ENCODE results near the gene KRTAP16-1.
"Not testable (repeated sequence)": the region's sequence is repeated elsewhere in the genome, so short reads cannot be mapped to it uniquely, and the experiment has no call there.

KRTAP16-1 gene, protein sequence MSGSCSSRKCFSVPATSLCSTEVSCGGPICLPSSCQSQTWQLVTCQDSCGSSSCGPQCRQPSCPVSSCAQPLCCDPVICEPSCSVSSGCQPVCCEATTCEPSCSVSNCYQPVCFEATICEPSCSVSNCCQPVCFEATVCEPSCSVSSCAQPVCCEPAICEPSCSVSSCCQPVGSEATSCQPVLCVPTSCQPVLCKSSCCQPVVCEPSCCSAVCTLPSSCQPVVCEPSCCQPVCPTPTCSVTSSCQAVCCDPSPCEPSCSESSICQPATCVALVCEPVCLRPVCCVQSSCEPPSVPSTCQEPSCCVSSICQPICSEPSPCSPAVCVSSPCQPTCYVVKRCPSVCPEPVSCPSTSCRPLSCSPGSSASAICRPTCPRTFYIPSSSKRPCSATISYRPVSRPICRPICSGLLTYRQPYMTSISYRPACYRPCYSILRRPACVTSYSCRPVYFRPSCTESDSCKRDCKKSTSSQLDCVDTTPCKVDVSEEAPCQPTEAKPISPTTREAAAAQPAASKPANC

DNA sequence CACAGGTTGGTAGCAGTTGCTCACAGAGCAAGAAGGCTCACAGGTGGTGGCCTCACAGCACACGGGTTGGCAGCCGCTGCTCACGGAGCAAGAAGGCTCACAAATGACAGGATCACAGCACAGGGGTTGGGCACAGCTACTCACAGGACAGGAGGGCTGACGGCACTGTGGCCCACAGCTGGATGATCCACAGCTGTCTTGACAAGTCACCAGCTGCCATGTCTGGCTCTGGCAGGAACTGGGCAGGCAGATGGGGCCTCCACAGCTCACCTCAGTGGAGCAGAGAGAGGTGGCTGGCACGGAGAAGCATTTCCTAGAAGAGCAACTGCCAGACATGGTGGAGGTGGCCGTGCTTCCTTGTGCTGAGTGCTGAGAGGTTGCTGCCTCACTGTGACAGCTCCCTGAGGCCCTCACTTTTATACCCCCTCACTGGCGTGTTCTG is at the start of gene KRTAP16-1:
KRTAP16-1 (minus strand) TSS at position 392 of the 442 bp plus-strand sequence; CDS start at position 336, 56 bp downstream.
- Mint-ChIP-seq H3K4me3 (peak within 1 kb of the TSS; percentile 55), H3K27ac (peak within 1 kb of the TSS; percentile 42), H3K27me3 (ENCODE audit: low read depth) (peaks cover 4% of the 10 kb centered on the region), H3K9me3 (no peaks in the 10 kb centered on the region), H3K36me3 (ENCODE audit: low read depth) (no peaks in the 10 kb centered on the region), H3K4me1 (ENCODE audit: low read depth) (peaks cover 27% of the 10 kb centered on the region)
- DNase-seq (ENCODE audit: low spot score): no peak

DNA sequence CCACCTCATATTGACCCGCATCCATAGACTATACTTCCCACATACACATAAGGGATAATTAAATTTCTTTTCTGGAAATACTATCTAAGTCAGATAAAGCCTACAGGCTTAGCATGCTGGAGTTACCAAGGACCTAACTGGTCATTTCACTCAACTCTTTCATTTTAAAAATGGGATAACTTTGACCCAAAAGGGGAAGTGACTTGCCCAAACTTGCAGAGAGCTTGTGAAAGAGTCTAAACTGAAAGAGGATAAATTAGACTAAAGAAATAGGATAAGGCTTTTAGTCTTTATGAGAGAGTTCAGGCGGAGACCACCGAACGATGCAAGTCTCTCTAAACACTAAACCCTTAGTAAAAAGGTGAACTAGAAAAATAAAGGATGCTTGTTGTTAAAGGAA is 45.4 kb upstream of the KRTAP16-1 start:
- H3K4me1 Mint-ChIP-seq (ENCODE audit: low read depth): peaks cover 3% of the 10 kb centered on the region
- H3K27me3 Mint-ChIP-seq (ENCODE audit: low read depth): peaks cover 16% of the 10 kb centered on the region
- no peak overlapping the region for H3K4me3 Mint-ChIP-seq
- H3K27ac Mint-ChIP-seq: no peak overlapping the region
- no peaks in the 10 kb centered on the region for H3K9me3 Mint-ChIP-seq
- no peak for DNase-seq (ENCODE audit: low spot score)
- H3K36me3 Mint-ChIP-seq (ENCODE audit: low read depth): no peaks in the 10 kb centered on the region

GRCh38 chr17:41352597-41353366 is 43.7 kb upstream of the KRTAP16-1 start:
- Mint-ChIP-seq H3K36me3 (ENCODE audit: low read depth) (no peaks in the 10 kb centered on the region), H3K4me1 (ENCODE audit: low read depth) (peaks cover 3% of the 10 kb centered on the region), H3K27ac (no peak overlapping the region), H3K9me3 (no peaks in the 10 kb centered on the region), H3K4me3 (no peak overlapping the region), H3K27me3 (ENCODE audit: low read depth) (peaks cover 16% of the 10 kb centered on the region)
- no peak for DNase-seq (ENCODE audit: low spot score)

GRCh38 chr17:41351177-41351576 is 42.1 kb upstream of the KRTAP16-1 start:
- Mint-ChIP-seq H3K27ac (no peak overlapping the region), H3K36me3 (ENCODE audit: low read depth) (no peaks in the 10 kb centered on the region), H3K4me1 (ENCODE audit: low read depth) (peaks cover 3% of the 10 kb centered on the region), H3K9me3 (no peaks in the 10 kb centered on the region), H3K4me3 (no peak overlapping the region), H3K27me3 (ENCODE audit: low read depth) (peaks cover 10% of the 10 kb centered on the region)
- DNase-seq (ENCODE audit: low spot score): no peak

- H3K9me3 Mint-ChIP-seq; H3K4me1 Mint-ChIP-seq (ENCODE audit: low read depth); H3K27ac Mint-ChIP-seq; DNase-seq (ENCODE audit: low spot score); H3K36me3 Mint-ChIP-seq (ENCODE audit: low read depth); H3K4me3 Mint-ChIP-seq; H3K27me3 Mint-ChIP-seq (ENCODE audit: low read depth): not testable (repeated sequence)
Observed at GRCh38 chr17:41350381-41350878, 41.3 kb upstream of the KRTAP16-1 start, which contains the start of gene KRT33A. Gene KRT33A, minus strand, starts transcription at chr17:41350828. Its CDS starts 61 bp downstream, at chr17:41350767.

GRCh38 chr17:41347869-41348760 is 39.0 kb upstream of the KRTAP16-1 start:
- H3K4me1 Mint-ChIP-seq (ENCODE audit: low read depth): peaks cover 3% of the 10 kb centered on the region
- no peak overlapping the region for H3K4me3 Mint-ChIP-seq
- peaks cover 11% of the 10 kb centered on the region for H3K27me3 Mint-ChIP-seq (ENCODE audit: low read depth)
- H3K27ac Mint-ChIP-seq: no peak overlapping the region
- H3K9me3 Mint-ChIP-seq: peaks cover 3% of the 10 kb centered on the region
- no peaks in the 10 kb centered on the region for H3K36me3 Mint-ChIP-seq (ENCODE audit: low read depth)
- no peak for DNase-seq (ENCODE audit: low spot score)

- Mint-ChIP-seq H3K9me3 (peaks cover 14% of the 10 kb centered on the region), H3K27me3 (ENCODE audit: low read depth) (peaks cover 13% of the 10 kb centered on the region), H3K4me1 (ENCODE audit: low read depth) (peaks cover 11% of the 10 kb centered on the region)
- not testable (repeated sequence) for H3K27ac Mint-ChIP-seq; H3K4me3 Mint-ChIP-seq; DNase-seq (ENCODE audit: low spot score); H3K36me3 Mint-ChIP-seq (ENCODE audit: low read depth)
Observed at GRCh38 chr17:41346421-41346820, 37.3 kb upstream of the KRTAP16-1 start.

- Mint-ChIP-seq H3K27me3 (ENCODE audit: low read depth) (peaks cover 13% of the 10 kb centered on the region), H3K36me3 (ENCODE audit: low read depth) (peaks cover 4% of the 10 kb centered on the region), H3K9me3 (peaks cover 14% of the 10 kb centered on the region), H3K4me1 (ENCODE audit: low read depth) (peaks cover 15% of the 10 kb centered on the region), H3K4me3 (no peak overlapping the region), H3K27ac (no peak overlapping the region)
- DNase-seq (ENCODE audit: low spot score): no peak
Observed at GRCh38 chr17:41345992-41346391, 36.9 kb upstream of the KRTAP16-1 start.

DNA sequence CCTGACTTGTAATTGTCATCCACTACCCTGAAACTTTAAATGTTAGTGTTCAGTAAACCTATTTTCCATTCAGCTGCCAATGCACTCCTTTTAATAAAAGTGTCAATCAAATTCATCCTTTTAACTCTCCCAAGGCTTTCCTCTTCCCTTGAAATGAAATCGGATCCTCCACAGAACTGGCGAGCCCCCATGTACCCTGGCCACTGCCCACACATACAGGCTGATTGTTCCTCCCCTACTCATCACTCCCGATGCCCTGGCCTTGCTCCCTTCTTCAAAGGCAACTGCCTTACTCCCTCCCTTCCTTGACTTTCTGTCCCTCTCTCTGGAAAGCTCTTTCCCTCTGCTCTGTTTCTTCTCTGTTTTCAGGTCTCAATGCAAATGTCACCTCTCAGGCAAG is 33.9 kb upstream of the KRTAP16-1 start:
- H3K27ac Mint-ChIP-seq: no peak overlapping the region
- H3K4me1 Mint-ChIP-seq (ENCODE audit: low read depth): peaks cover 37% of the 10 kb centered on the region
- peaks cover 24% of the 10 kb centered on the region for H3K27me3 Mint-ChIP-seq (ENCODE audit: low read depth)
- peaks cover 14% of the 10 kb centered on the region for H3K9me3 Mint-ChIP-seq
- DNase-seq (ENCODE audit: low spot score): no peak
- H3K36me3 Mint-ChIP-seq (ENCODE audit: low read depth): peaks cover 4% of the 10 kb centered on the region
- H3K4me3 Mint-ChIP-seq: no peak overlapping the region

- peaks cover 37% of the 10 kb centered on the region for H3K4me1 Mint-ChIP-seq (ENCODE audit: low read depth)
- H3K27me3 Mint-ChIP-seq (ENCODE audit: low read depth): peaks cover 30% of the 10 kb centered on the region
- peaks cover 14% of the 10 kb centered on the region for H3K9me3 Mint-ChIP-seq
- peaks cover 4% of the 10 kb centered on the region for H3K36me3 Mint-ChIP-seq (ENCODE audit: low read depth)
- peak overlapping the region; percentile 85 for H3K27ac Mint-ChIP-seq
- peak overlapping the region; percentile 41 for H3K4me3 Mint-ChIP-seq
- peak; percentile 20 for DNase-seq (ENCODE audit: low spot score)
Observed at GRCh38 chr17:41340934-41341861, 32.1 kb upstream of the KRTAP16-1 start.

DNA sequence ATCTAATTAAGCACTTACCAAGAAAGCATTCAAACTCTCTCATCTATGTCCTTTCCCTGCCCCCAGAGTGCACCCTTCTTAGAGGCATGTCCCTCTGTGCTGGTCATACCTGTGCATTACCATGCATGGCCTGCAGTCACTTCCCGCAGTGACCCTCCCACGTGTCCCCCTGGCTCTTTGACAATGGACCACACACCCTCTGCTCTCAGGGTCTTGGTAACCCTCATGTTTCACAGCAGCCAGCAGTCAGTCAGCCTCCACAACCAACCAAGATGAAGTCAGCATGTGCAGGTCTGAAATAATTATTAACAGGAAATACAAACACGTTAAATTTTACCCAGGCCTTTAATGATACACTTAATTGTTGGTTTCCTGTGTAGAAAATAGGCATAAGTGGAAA is 31.4 kb upstream of the KRTAP16-1 start:
- H3K9me3 Mint-ChIP-seq: peaks cover 14% of the 10 kb centered on the region
- peaks cover 34% of the 10 kb centered on the region for H3K27me3 Mint-ChIP-seq (ENCODE audit: low read depth)
- peak overlapping the region; percentile 6 for H3K4me3 Mint-ChIP-seq
- no peak for DNase-seq (ENCODE audit: low spot score)
- peaks cover 37% of the 10 kb centered on the region for H3K4me1 Mint-ChIP-seq (ENCODE audit: low read depth)
- peaks cover 4% of the 10 kb centered on the region for H3K36me3 Mint-ChIP-seq (ENCODE audit: low read depth)
- peak overlapping the region; percentile 13 for H3K27ac Mint-ChIP-seq

DNA sequence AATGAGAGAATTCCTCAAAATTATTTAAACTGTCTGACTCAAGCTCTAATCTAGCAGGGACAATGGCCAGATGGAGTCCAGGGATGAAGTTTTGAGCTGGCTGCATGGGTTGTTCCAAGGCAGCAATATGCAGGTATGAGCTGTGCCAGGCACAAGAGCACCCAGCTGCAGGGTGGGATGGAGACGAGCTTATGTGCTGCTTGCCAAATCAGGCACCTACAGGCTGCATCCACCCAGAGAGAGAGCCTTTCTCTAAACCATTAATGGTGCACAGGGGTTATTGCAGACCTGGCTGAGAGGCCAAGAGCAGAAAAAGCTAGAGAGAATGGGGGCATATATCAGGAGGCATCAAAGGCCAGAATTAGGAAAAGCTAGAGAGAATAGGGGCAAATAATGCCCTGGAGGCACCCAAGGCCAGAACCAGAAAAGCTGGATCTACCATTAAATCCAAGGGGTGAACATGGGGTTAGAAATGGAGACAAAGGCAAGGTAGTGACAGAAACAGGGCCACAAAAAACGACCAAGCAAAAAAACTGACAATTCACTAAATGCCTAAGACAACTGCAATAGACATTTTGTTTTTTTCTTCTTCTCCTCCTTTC is 30.6 kb upstream of the KRTAP16-1 start:
- peaks cover 4% of the 10 kb centered on the region for H3K36me3 Mint-ChIP-seq (ENCODE audit: low read depth)
- H3K27me3 Mint-ChIP-seq (ENCODE audit: low read depth): peaks cover 35% of the 10 kb centered on the region
- H3K27ac Mint-ChIP-seq: peak overlapping the region; percentile 71
- DNase-seq (ENCODE audit: low spot score): no peak
- peak overlapping the region; percentile 6 for H3K4me3 Mint-ChIP-seq
- peaks cover 39% of the 10 kb centered on the region for H3K4me1 Mint-ChIP-seq (ENCODE audit: low read depth)
- peaks cover 14% of the 10 kb centered on the region for H3K9me3 Mint-ChIP-seq

All from T-helper 2 cell treated with Interferon-gamma antibody and Interleukin-4, amounts not matched to agents 5 μg/mL and 100 μg/mL, for 36 hours (primary cell).